RWPE1 (cell line): ENCODE data around the gene C16orf46.

Source experiments
- CTCF ChIA-PET: fragments of 350-600 bp; sonication (Branson Sonifier 250); formaldehyde crosslinking; extraction: SDS; loops from one replicate; lab custom pipeline; 2021; lab: Yijun Ruan, JAX
- POLR2A ChIA-PET: fragments of 400-600 bp; formaldehyde crosslinking; extraction: SDS; loops from one replicate; lab custom pipeline; 2020; ENCODE audit warnings: antibody characterized with exemption; ENCODE audit not compliant: low non-redundant PET; lab: Yijun Ruan, JAX
- DNase-seq: peaks from one replicate; pipeline ENCODE4 v3.0.0; 2012; ENCODE audit warnings: low spot score
- H3K27ac ChIP-seq: fragments of 450-650 bp; 2 replicates; pipeline ENCODE4 v1.5.1; 2017
- CTCF ChIP-seq: fragments of 450-650 bp; conservative IDR thresholded peaks from 2 replicates; pipeline ENCODE4 v1.5.1; 2017; ENCODE audit warnings: low read depth, mild to moderate bottlenecking

C16orf46 gene

GRCh38 chr16:81035398-81035974 lies 41.6 kb downstream of the C16orf46 start, which contains the start of gene ATMIN:
ATMIN (plus strand) TSS chr16:81035842; CDS start chr16:81035871, 29 bp downstream.
- ChIA-PET CTCF (interaction anchor here (0.5 to 1.2 kb wide), 9 partner anchors 17 to 971 kb away, joined by 3 to 5 read pairs (median 4); partner anchors contain the start of gene BCO1), POLR2A (interaction anchor here (1.2 kb wide), 1 partner anchor 41 kb away, joined by 3 read pairs; no protein-coding TSS in a partner anchor)
- TF ChIP-seq CTCF = peak; percentile 98
- peak within 1 kb of the TSS; percentile 67 for H3K27ac ChIP-seq
- DNase-seq = peak; percentile 89

GRCh38 chr16:81029930-81030604 lies 47.0 kb downstream of the C16orf46 start:
- CTCF ChIA-PET = interaction anchor here (2.2 kb wide), 1 partner anchor 175 kb away, joined by 6 read pairs; no protein-coding TSS in a partner anchor
- no peak for TF ChIP-seq CTCF
- H3K27ac ChIP-seq = no peak overlapping the region
- POLR2A ChIA-PET = no interaction called here
- DNase-seq = no peak

GRCh38 chr16:81026429-81026828 lies 50.6 kb downstream of the C16orf46 start:
- POLR2A ChIA-PET = no interaction called here
- DNase-seq = no peak
- H3K27ac ChIP-seq = no peak overlapping the region
- TF ChIP-seq CTCF = no peak
- CTCF ChIA-PET = no interaction called here

- ChIA-PET POLR2A (no interaction called here), CTCF (interaction anchor here (0.5 to 0.9 kb wide), 3 partner anchors 11 to 216 kb away, joined by 3 to 4 read pairs (median 3); partner anchors contain the start of gene ATMIN)
- TF ChIP-seq CTCF = no peak
- no peak overlapping the region for H3K27ac ChIP-seq
- DNase-seq = no peak
These were observed 58.5 kb downstream of the C16orf46 start for GRCh38 chr16:81018496-81018895.

GRCh38 chr16:81014672-81015071 lies 62.4 kb downstream of the C16orf46 start:
- POLR2A ChIA-PET = no interaction called here
- DNase-seq = no peak
- TF ChIP-seq CTCF = no peak
- CTCF ChIA-PET = no interaction called here
- no peak overlapping the region for H3K27ac ChIP-seq

- POLR2A ChIA-PET = no interaction called here
- no peak for TF ChIP-seq CTCF
- no peak overlapping the region for H3K27ac ChIP-seq
- CTCF ChIA-PET = no interaction called here
- no peak for DNase-seq
These were observed 64.1 kb downstream of the C16orf46 start for GRCh38 chr16:81012974-81013373.
